Measurements from ENCODE around the gene GSTO1. TPM values are rescaled to one million over a fixed set of nuclear protein-coding genes. Genes with fewer than 3 reads are reported as not detected.

GSTO1 gene
- total and polyA plus RNA-seq, 2 of the 13 experiments (the other 11 are each of a cell fraction or from before 2014, with no cell fraction given): 228 to 300 TPM

- TF ChIP-seq HNRNPK (IDR thresholded peaks at IDR 0.05; ENCODE audit: low read depth, low read length, poor library complexity, severe bottlenecking): no peak
- no peak for TF ChIP-seq ZFP41 (CRISPR knock-in tag; IDR thresholded peaks at IDR 0.05; ENCODE audit: borderline replicate concordance)
- no peak for TF ChIP-seq ZNF704 (CRISPR knock-in tag; IDR thresholded peaks at IDR 0.05; ENCODE audit: borderline replicate concordance)
- no peak for TF ChIP-seq MED8 (CRISPR knock-in tag; IDR thresholded peaks at IDR 0.05; ENCODE audit: insufficient replicate concordance)
- TF ChIP-seq ZNF224 (CRISPR knock-in tag; IDR thresholded peaks at IDR 0.05): no peak
- no peak for TF ChIP-seq PRPF4 (IDR thresholded peaks at IDR 0.05; ENCODE audit: low read depth, low read length, poor library complexity, severe bottlenecking)
- TF ChIP-seq SMC3 (IDR thresholded peaks at IDR 0.05; ENCODE audit: low read length): no peak
- peak; percentile 17; the same call in 1 of the 2 replicates for TF ChIP-seq CEBPG (CRISPR knock-in tag; IDR thresholded peaks at IDR 0.05)
- TF ChIP-seq ZNF121 (CRISPR knock-in tag; IDR thresholded peaks at IDR 0.05): no peak
- TF ChIP-seq MYNN (CRISPR knock-in tag; IDR thresholded peaks at IDR 0.05; ENCODE audit: low read depth): no peak
- TF ChIP-seq ZNF652 (CRISPR knock-in tag; IDR thresholded peaks at IDR 0.05; ENCODE audit: borderline replicate concordance, low read depth): 0 out of 2 replicates have a peak, but pooled peaks have one; percentile 7
- peak; percentile 80 for TF ChIP-seq RARA (CRISPR knock-in tag; IDR thresholded peaks at IDR 0.05)
- TF ChIP-seq POLR2AphosphoS2 (IDR thresholded peaks at IDR 0.05; ENCODE audit: low read depth, low read length): no peak
- TF ChIP-seq MBD4 (IDR thresholded peaks at IDR 0.05; ENCODE audit: borderline replicate concordance, low read length): peak; percentile 49; the same call in 1 of the 2 replicates
- TF ChIP-seq MTA3 (CRISPR knock-in tag; IDR thresholded peaks at IDR 0.05): no peak
- TF ChIP-seq CBFB (CRISPR knock-in tag; IDR thresholded peaks at IDR 0.05): no peak
- TF ChIP-seq ZFX (CRISPR knock-in tag; IDR thresholded peaks at IDR 0.05; ENCODE audit: low read depth): no peak
- no peak for TF ChIP-seq GTF3A (CRISPR knock-in tag; conservative IDR thresholded peaks at IDR 0.05)
- no peak for TF ChIP-seq ZNF556 (CRISPR knock-in tag; IDR thresholded peaks at IDR 0.05; ENCODE audit: borderline replicate concordance)
- TF ChIP-seq ELF3 (CRISPR knock-in tag; IDR thresholded peaks at IDR 0.05): no peak
- TF ChIP-seq ZSCAN21 (CRISPR knock-in tag; IDR thresholded peaks at IDR 0.05; ENCODE audit: borderline replicate concordance): no peak
- no peak for TF ChIP-seq MYPOP (CRISPR knock-in tag; IDR thresholded peaks at IDR 0.05)
- no peak for TF ChIP-seq FOXC1 (CRISPR knock-in tag; IDR thresholded peaks at IDR 0.05; ENCODE audit: borderline replicate concordance)
- no peak for TF ChIP-seq HMG20A (CRISPR knock-in tag; IDR thresholded peaks at IDR 0.05; ENCODE audit: borderline replicate concordance)
- no peak for TF ChIP-seq KLF11 (CRISPR knock-in tag; IDR thresholded peaks at IDR 0.05)
- no peak for TF ChIP-seq UBTF (CRISPR knock-in tag; IDR thresholded peaks at IDR 0.05)
- TF ChIP-seq ZNF7 (CRISPR knock-in tag; IDR thresholded peaks at IDR 0.05): no peak
- TF ChIP-seq AHR (CRISPR knock-in tag; IDR thresholded peaks at IDR 0.05): no peak
These were observed 754 bp downstream of the GSTO1 start (continued) for GRCh38 chr10:104255311-104255981.

Measured in HepG2 (cell line).